Activated naive CD4-positive, alpha-beta T cell treated with anti-CD3 and anti-CD28 coated beads, Interleukin-2, amount 10 ng/mL, durations not matched to agents 7 days and 5 days (primary cell): ENCODE measurements around the gene IPPK.
"Not testable (repeated sequence)": the region's sequence is repeated elsewhere in the genome, so short reads cannot be mapped to it uniquely, and the experiment has no call there.

Source experiments
- CTCF ChIA-PET: fragments of 350-600 bp; sonication (Branson Sonifier 250); formaldehyde crosslinking; loops from one replicate; lab custom pipeline; 2021; ENCODE audit warnings: antibody characterized with exemption; lab: Charles Lee
- DNase-seq: peaks from one replicate; pipeline ENCODE4 v3.0.0-alpha.2; 2020
- H3K27ac Mint-ChIP-seq: one replicate; pipeline ENCODE4 v1.8.0; 2021; ENCODE audit warnings: mild to moderate bottlenecking, moderate library complexity, mixed read lengths
- H3K27me3 Mint-ChIP-seq: one replicate; pipeline ENCODE4 v1.8.0; 2021; ENCODE audit warnings: mild to moderate bottlenecking, mixed read lengths
- H3K36me3 Mint-ChIP-seq: one replicate; pipeline ENCODE4 v1.8.0; 2021; ENCODE audit warnings: mixed read lengths
- H3K4me1 Mint-ChIP-seq: one replicate; pipeline ENCODE4 v1.8.0; 2021; ENCODE audit warnings: mixed read lengths
- H3K4me3 Mint-ChIP-seq: one replicate; pipeline ENCODE4 v1.8.0; 2021; ENCODE audit warnings: mild to moderate bottlenecking, moderate library complexity, mixed read lengths
- H3K9me3 Mint-ChIP-seq: one replicate; pipeline ENCODE4 v1.8.0; 2021; ENCODE audit warnings: mixed read lengths

IPPK gene

DNA sequence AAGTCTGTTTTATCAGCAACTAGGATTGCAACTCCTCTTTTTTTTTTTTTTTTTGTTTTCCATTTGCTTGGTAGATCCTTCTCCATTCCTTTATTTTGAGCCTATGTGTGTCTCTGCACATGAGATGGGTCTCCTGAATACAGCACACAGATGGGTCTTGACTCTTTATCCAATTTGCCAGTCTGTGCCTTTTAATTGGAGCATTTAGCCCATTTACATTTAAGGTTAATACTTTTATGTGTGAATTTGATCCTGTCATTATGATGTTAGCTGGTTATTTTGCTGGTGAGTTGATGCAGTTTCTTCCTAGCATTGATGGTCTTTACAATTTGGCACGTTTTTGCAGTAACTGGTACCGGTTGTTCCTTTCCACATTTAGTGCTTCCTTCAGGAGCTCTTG lies 98.1 kb downstream of the IPPK start:
- H3K4me1 Mint-ChIP-seq, H3K36me3 Mint-ChIP-seq, H3K4me3 Mint-ChIP-seq, DNase-seq, H3K27me3 Mint-ChIP-seq, CTCF ChIA-PET, H3K27ac Mint-ChIP-seq, H3K9me3 Mint-ChIP-seq: not testable (repeated sequence)

DNA sequence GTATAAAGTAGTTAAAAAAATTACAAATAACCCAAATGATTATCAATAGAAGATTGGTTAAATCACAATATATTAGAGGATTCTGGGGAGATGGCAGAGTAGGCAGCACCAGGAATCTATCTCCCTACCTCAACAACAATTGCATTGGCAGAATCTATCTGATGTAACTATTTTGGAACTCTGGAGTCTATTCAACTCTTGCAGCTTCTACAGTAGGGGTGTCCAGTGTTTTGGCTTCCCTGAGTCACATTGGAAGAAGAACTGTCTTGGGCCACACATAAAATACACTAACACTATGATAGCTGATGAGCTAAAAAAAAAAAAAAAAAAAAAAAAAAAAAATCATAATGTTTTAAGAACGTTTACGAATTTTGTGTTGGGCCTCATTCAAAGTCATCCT lies 104.9 kb downstream of the IPPK start:
- no peaks in the 10 kb centered on the region for H3K9me3 Mint-ChIP-seq
- no peaks in the 10 kb centered on the region for H3K4me1 Mint-ChIP-seq
- H3K4me3 Mint-ChIP-seq = no peak overlapping the region
- no peak overlapping the region for H3K27ac Mint-ChIP-seq
- H3K27me3 Mint-ChIP-seq = no peaks in the 10 kb centered on the region
- DNase-seq = no peak
- CTCF ChIA-PET = no interaction called here
- no peaks in the 10 kb centered on the region for H3K36me3 Mint-ChIP-seq

DNA sequence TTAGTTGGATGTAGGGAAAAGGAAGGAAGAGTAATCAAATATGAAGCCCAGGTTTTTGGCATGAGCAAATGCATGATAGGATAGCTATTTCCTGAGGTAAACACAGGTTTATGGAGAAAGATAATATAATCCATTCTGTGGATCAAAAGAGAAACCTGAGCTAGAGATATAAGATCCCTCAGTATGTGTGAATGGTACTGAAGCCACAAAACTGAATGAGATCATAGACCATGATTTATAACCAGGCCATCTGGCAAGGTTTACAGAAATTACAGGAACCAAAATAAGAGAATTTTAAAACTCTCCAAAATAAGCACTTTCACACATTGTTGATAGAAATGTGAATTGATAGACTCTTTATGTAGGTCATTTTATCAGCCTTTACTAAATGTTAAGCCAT lies 105.4 kb downstream of the IPPK start:
- Mint-ChIP-seq H3K9me3 (no peaks in the 10 kb centered on the region), H3K27ac (no peak overlapping the region), H3K4me1 (no peaks in the 10 kb centered on the region), H3K27me3 (no peaks in the 10 kb centered on the region), H3K36me3 (no peaks in the 10 kb centered on the region), H3K4me3 (no peak overlapping the region)
- CTCF ChIA-PET = no interaction called here
- no peak for DNase-seq
